Fibroblast of lung (primary cell): ENCODE results near the gene GPR137C. TPM values are rescaled to one million over a fixed set of nuclear protein-coding genes. Genes with fewer than 3 reads are reported as not detected.

Experiments
- DNase-seq, 2 donors: peaks; one replicate each; pipeline versions ENCODE4 v3.0.0 to v3.0.0-alpha.2; 2010; ENCODE audit warnings: low read depth in 2 of 2
- H2AFZ ChIP-seq: 2 replicates; pipeline ENCODE4 v1.5.1; 2012; ENCODE audit warnings: low read length, control low read depth, inconsistent platforms
- H3K27ac ChIP-seq: 2 replicates; pipeline ENCODE4 v1.5.1; 2011; ENCODE audit warnings: low read length, control low read depth; ENCODE audit not compliant: insufficient read depth
- H3K27me3 ChIP-seq: 2 replicates; pipeline ENCODE4 v1.5.1; 2011; ENCODE audit warnings: mild to moderate bottlenecking, low read length; ENCODE audit not compliant: control insufficient read depth, insufficient read depth
- H3K36me3 ChIP-seq: 2 replicates; pipeline ENCODE4 v1.5.1; 2011; ENCODE audit warnings: low read length; ENCODE audit not compliant: control insufficient read depth, insufficient read depth
- H3K4me1 ChIP-seq: 2 replicates; pipeline ENCODE4 v1.5.1; 2011; ENCODE audit warnings: low read length; ENCODE audit not compliant: control insufficient read depth, insufficient read depth; ENCODE audit errors: extremely low read depth
- H3K4me2 ChIP-seq: 2 replicates; pipeline ENCODE4 v1.5.1; 2011; ENCODE audit warnings: low read length, control low read depth; ENCODE audit not compliant: insufficient read depth; ENCODE audit errors: extremely low read depth
- H3K4me3 ChIP-seq, 4 experiments: fragments of 200-600 bp in 1 of 4; sonication (generic) in 1 of 4; replicated peaks in 1 of 4; 2 replicates each; pipeline ENCODE4 v1.5.1; 2011 to 2016; ENCODE audit warnings: low read length in 4 of 4, low read depth in 3 of 4, mild to moderate bottlenecking in 3 of 4, control low read depth in 2 of 4, inconsistent platforms in 1 of 4, mixed read lengths in 1 of 4; ENCODE audit not compliant: insufficient read depth in 1 of 4; ENCODE audit errors: control extremely low read depth in 1 of 4
- H3K79me2 ChIP-seq: 2 replicates; pipeline ENCODE4 v1.5.1; 2012; ENCODE audit warnings: mild to moderate bottlenecking, low read length, inconsistent platforms; ENCODE audit not compliant: control insufficient read depth, insufficient read depth
- H3K9ac ChIP-seq: 2 replicates; pipeline ENCODE4 v1.5.1; 2011; ENCODE audit warnings: mild to moderate bottlenecking, low read length, control low read depth; ENCODE audit not compliant: insufficient read depth
- H3K9me3 ChIP-seq: 2 replicates; pipeline ENCODE4 v1.5.1; 2012; ENCODE audit warnings: low read depth, low read length; ENCODE audit not compliant: control insufficient read depth, insufficient read depth
- H4K20me1 ChIP-seq: 2 replicates; pipeline ENCODE4 v1.5.1; 2011; ENCODE audit warnings: low read length; ENCODE audit not compliant: control insufficient read depth, insufficient read depth; ENCODE audit errors: extremely low read depth
- EZH2 ChIP-seq: IDR thresholded peaks from 2 replicates; pipeline ENCODE4 v1.5.1; 2012; ENCODE audit warnings: low read length, control low read depth, mild to moderate bottlenecking; ENCODE audit errors: missing control alignments
- polyA plus RNA-seq, 2 donors: library from polyadenylated mRNA; depleted of rRNA in 1 of 2; stranded (reverse) in 1 of 2; unstranded in 1 of 2; fragments of >200 nt; gene quantifications; 2 replicates each; pipeline ENCODE4 v1.2.1, GENCODE V29; 2011 to 2012; ENCODE audit warnings: missing spikeins in 1 of 2
- total RNA-seq: library from RNA; depleted of rRNA; stranded (reverse); fragments of >200 nt; gene quantifications from 2 replicates; pipeline ENCODE4 v1.2.1, GENCODE V29; 2014
- TF ChIP-seq, protein P1 (sequence below), 2 donors: IDR thresholded peaks in 1 of 2; conservative IDR thresholded peaks in 1 of 2; 1 replicate in 1 of 2; 2 replicates in 1 of 2; pipeline ENCODE4 v1.5.1; 2011 to 2012; ENCODE audit warnings: low read length in 2 of 2, control low read depth in 1 of 2, inconsistent platforms in 1 of 2, low read depth in 1 of 2, mild to moderate bottlenecking in 1 of 2

The GPR137C gene
- total and polyA plus RNA-seq, 2 donors (not counting 1 experiment from before 2014, with no cell fraction given), result 0.37 to 0.50 TPM

DNA sequence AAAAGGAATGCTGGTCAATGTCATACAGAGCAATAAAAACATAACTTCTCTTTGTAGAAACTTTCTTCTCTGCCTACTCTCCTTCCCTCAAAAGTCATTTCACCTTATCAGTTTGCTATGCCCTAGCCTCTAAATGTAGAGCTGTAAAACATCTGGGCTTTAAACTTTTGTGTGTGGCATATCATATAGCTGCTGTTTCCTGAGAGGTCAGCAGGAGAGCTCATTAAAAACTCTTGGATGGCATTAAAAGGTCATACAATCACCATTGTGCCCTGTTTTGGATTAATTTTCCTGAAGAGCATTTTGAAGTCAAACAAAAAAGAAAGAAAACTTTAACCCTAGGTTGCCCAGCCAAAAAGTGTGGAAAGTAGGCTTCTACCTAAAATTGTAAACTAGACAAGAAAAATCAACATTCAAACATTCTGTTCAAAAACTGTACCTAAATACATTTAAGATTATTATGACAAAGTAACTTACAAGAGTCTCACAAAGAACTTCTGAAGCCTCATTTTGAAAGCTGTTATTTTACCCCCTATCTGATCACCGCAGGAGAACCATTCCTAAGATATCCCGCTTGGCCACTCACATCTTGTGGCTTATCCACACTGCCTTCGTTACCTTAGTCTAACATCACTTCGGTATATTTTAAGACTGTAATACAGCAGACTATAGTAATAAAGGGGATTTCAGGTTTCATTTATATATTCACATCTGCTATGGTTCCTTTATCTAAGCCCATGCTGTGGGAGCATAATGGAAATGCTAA lies 38.4 kb upstream of the GPR137C start:
- Histone ChIP-seq H4K20me1 (no peaks in the 10 kb centered on the region), H3K9ac (no peak overlapping the region), H3K27ac (no peak overlapping the region), H3K36me3 (no peaks in the 10 kb centered on the region), H3K27me3 (no peaks in the 10 kb centered on the region), H2AFZ (no peak overlapping the region), H3K4me1 (no peaks in the 10 kb centered on the region), H3K79me2 (no peaks in the 10 kb centered on the region), H3K4me2 (no peak overlapping the region), H3K4me3 (no peak overlapping the region), H3K9me3 (no peaks in the 10 kb centered on the region)
- DNase-seq, result no peak
- TF ChIP-seq EZH2, result no peak
- TF ChIP-seq, protein P1, sequence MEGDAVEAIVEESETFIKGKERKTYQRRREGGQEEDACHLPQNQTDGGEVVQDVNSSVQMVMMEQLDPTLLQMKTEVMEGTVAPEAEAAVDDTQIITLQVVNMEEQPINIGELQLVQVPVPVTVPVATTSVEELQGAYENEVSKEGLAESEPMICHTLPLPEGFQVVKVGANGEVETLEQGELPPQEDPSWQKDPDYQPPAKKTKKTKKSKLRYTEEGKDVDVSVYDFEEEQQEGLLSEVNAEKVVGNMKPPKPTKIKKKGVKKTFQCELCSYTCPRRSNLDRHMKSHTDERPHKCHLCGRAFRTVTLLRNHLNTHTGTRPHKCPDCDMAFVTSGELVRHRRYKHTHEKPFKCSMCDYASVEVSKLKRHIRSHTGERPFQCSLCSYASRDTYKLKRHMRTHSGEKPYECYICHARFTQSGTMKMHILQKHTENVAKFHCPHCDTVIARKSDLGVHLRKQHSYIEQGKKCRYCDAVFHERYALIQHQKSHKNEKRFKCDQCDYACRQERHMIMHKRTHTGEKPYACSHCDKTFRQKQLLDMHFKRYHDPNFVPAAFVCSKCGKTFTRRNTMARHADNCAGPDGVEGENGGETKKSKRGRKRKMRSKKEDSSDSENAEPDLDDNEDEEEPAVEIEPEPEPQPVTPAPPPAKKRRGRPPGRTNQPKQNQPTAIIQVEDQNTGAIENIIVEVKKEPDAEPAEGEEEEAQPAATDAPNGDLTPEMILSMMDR (conservative IDR thresholded peaks at IDR 0.05 in 1 of 2, IDR thresholded peaks at IDR 0.05 in 1 of 2; ENCODE audit: low read depth in 1 of 2, low read length in 2 of 2), result no peak

DNA sequence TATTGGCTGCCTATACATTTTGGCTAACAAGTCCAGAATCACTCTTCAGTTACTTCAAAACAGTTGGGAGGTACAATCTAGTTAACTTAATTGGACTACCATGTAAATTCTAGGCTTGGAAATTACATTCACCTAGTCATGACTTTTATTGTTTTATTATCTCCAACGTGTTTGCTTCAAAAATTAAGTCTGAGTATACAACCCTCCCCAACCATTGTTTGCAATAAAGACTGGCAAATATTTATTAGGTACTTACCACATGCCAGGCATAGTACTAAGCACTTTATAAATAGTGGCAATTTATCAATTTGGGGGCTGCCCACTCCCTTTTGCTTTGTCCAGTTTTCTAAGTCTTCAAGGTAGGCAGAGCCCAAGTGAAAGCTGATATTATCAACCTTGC lies 30.6 kb upstream of the GPR137C start:
- no peak for TF ChIP-seq EZH2
- TF ChIP-seq, protein P1 (conservative IDR thresholded peaks at IDR 0.05 in 1 of 2, IDR thresholded peaks at IDR 0.05 in 1 of 2; ENCODE audit: low read depth in 1 of 2, low read length in 2 of 2), result no peak
- H3K4me2 ChIP-seq, result no peak overlapping the region
- H3K4me3 ChIP-seq, result no peak overlapping the region
- no peak for DNase-seq
- H2AFZ ChIP-seq, result no peak overlapping the region
- no peaks in the 10 kb centered on the region for H3K27me3 ChIP-seq
- H4K20me1 ChIP-seq, result no peaks in the 10 kb centered on the region
- H3K27ac ChIP-seq, result no peak overlapping the region
- H3K9ac ChIP-seq, result no peak overlapping the region
- H3K4me1 ChIP-seq, result no peaks in the 10 kb centered on the region
- no peaks in the 10 kb centered on the region for H3K36me3 ChIP-seq
- H3K9me3 ChIP-seq, result no peaks in the 10 kb centered on the region
- no peaks in the 10 kb centered on the region for H3K79me2 ChIP-seq

DNA sequence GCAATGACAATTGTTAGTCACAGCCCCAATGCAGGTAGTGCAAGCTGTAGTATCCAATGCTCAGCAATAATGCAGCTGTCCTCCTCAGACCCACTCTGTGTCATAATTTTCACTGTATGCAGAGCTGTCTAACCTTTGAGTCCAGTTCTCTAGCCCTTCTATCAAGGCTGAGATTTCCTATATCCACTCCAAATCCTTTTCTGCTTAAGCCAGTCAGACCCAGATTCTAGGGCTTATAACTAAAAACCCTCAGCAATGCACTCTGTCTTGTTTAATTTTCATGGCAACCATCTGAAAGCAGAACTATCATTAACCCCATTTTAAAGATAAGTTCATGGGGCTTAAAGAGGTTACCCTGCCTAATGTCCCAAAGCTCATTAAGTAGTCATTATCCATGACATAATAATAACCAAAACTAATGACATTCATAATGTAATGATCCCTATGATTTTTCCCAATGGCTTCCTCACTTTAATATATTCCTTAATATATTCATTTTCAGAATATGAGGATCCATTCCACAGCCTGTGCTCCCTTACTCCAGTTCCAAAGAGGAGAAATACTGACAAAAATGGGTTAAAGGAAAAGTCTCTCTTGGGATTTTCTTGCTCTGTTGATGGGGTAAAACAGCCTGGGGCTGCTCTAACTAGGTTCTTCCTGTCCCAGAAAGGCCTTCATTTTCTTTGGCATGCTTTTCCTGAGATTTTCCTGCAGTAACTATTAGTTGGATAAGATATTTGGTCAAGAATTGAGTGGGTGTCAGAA lies 29.9 kb upstream of the GPR137C start:
- no peaks in the 10 kb centered on the region for H3K36me3 ChIP-seq
- H3K4me3 ChIP-seq, result no peak overlapping the region
- no peaks in the 10 kb centered on the region for H3K9me3 ChIP-seq
- H3K4me1 ChIP-seq, result no peaks in the 10 kb centered on the region
- no peak overlapping the region for H3K4me2 ChIP-seq
- no peak overlapping the region for H3K27ac ChIP-seq
- TF ChIP-seq EZH2, result no peak
- TF ChIP-seq, protein P1 (conservative IDR thresholded peaks at IDR 0.05 in 1 of 2, IDR thresholded peaks at IDR 0.05 in 1 of 2; ENCODE audit: low read depth in 1 of 2, low read length in 2 of 2), result no peak
- DNase-seq, result no peak
- H4K20me1 ChIP-seq, result no peaks in the 10 kb centered on the region
- no peak overlapping the region for H3K9ac ChIP-seq
- H2AFZ ChIP-seq, result no peak overlapping the region
- no peaks in the 10 kb centered on the region for H3K79me2 ChIP-seq
- H3K27me3 ChIP-seq, result no peaks in the 10 kb centered on the region
